GM10266 (cell line): ENCODE data around the gene SYF2.
"Not testable (repeated sequence)": the region's sequence is repeated elsewhere in the genome, so short reads cannot be mapped to it uniquely, and the experiment has no call there.

Experiments used
- DNase-seq: peaks from one replicate; pipeline ENCODE4 v3.0.0; 2012; ENCODE audit errors: extremely low spot score
- TF ChIP-seq, protein P1 (sequence below): IDR thresholded peaks from 2 replicates; pipeline ENCODE4 v1.5.1; 2012; ENCODE audit warnings: mild to moderate bottlenecking, low read depth; ENCODE audit not compliant: control insufficient read depth, insufficient read depth; ENCODE audit errors: missing control alignments

SYF2 gene

DNA sequence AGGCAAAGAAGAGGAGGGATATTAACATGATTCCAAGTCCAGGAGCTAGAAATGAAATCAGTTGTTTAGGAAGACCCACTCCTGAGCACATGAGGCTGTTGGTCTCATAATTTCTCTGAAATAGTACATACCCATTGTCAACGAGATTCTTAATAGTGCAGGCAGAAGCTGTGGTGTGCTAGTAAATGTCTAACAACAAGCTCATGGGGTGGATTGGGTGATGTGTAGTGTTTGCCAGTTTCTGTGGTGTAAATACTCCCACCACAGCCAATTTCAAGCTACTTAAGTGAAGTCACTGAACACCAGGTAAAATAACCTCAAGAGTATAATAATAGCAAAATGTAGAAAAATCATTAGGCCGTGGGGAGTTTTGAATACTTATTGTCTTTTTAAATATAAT is 42.0 kb downstream of the SYF2 start:
- DNase-seq, result no peak
- TF ChIP-seq, protein P1, sequence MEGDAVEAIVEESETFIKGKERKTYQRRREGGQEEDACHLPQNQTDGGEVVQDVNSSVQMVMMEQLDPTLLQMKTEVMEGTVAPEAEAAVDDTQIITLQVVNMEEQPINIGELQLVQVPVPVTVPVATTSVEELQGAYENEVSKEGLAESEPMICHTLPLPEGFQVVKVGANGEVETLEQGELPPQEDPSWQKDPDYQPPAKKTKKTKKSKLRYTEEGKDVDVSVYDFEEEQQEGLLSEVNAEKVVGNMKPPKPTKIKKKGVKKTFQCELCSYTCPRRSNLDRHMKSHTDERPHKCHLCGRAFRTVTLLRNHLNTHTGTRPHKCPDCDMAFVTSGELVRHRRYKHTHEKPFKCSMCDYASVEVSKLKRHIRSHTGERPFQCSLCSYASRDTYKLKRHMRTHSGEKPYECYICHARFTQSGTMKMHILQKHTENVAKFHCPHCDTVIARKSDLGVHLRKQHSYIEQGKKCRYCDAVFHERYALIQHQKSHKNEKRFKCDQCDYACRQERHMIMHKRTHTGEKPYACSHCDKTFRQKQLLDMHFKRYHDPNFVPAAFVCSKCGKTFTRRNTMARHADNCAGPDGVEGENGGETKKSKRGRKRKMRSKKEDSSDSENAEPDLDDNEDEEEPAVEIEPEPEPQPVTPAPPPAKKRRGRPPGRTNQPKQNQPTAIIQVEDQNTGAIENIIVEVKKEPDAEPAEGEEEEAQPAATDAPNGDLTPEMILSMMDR, result no peak

DNA sequence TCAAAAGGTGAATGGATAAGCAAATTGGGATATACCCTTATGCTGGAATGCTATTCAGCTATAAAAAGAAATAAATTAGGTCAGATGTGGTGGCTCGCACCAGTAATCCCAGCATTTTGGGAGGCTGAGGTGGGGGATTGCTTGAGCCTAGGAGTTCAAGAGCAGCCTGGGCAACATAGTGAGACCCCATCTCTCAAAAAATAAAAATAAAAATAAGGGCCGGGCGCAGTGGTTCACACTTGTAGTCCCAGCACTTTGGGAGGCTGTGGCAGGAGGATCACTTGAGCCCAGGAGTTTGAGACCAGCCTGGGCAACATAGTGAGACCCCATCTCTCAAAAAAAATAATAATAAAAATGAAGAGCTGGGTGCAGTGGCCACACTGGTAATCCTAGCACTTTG is 44.4 kb downstream of the SYF2 start:
- DNase-seq, result not testable (repeated sequence)

DNA sequence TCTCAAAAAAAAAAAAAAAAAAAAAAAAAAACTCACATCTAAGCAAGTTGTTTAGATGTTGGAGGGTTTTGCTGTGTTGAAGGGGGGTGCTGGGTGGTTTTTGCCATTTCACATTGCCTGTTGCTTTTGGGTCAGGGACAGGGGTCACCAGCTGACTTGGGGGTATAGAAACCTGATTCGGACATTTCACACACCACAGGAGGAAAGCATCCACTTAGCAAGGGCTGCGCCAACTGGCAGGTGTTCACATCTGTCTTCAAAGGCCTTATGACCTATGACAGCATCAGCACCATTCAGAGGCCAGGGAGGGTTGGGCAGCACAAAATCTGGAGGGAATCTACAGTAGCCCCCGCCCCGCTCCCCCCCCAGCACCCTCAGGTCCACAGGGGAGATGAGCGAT is 45.2 kb downstream of the SYF2 start:
- TF ChIP-seq, protein P1, result no peak
- DNase-seq, result no peak

DNA sequence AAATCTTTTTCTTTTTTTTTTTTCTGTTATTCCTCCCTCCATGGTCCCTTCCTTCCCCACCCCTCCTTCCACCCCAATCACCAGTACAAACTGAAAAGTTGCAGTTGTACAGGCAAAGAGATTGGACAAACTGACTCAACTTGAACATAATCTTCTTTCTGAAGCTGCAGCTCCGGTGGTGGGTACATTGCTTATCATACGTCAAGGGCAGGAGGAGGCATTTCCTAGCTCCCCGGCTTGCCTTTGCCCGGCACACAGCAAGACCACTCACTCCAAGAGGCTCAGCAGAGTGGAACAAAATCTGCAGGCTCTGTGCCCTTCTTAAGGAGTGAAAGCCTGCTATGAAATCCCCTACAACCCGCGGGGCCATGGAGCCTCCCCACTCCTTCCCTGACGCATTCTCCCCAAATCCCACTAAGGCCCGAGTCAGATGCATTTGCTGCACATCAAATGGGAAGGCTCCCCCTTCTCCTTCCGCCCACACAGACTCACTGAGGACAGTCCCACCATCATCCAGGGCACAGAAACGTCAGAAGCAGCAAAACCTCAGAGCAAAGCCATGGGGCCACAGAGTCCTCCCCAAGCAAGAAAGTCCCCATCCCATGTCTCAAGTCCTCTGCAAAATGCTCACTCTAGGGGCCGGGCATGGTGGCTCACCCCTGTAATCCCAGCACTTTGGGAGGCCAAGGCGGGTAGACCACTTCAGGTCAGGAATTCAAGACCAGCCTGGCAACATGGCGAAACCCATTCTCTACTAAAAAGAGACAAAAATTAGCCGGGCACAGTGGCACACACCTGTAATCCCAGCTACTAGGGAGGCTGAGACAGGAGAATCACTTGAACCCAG is 45.9 kb downstream of the SYF2 start:
- DNase-seq, result no peak
- TF ChIP-seq, protein P1, result no peak

DNA sequence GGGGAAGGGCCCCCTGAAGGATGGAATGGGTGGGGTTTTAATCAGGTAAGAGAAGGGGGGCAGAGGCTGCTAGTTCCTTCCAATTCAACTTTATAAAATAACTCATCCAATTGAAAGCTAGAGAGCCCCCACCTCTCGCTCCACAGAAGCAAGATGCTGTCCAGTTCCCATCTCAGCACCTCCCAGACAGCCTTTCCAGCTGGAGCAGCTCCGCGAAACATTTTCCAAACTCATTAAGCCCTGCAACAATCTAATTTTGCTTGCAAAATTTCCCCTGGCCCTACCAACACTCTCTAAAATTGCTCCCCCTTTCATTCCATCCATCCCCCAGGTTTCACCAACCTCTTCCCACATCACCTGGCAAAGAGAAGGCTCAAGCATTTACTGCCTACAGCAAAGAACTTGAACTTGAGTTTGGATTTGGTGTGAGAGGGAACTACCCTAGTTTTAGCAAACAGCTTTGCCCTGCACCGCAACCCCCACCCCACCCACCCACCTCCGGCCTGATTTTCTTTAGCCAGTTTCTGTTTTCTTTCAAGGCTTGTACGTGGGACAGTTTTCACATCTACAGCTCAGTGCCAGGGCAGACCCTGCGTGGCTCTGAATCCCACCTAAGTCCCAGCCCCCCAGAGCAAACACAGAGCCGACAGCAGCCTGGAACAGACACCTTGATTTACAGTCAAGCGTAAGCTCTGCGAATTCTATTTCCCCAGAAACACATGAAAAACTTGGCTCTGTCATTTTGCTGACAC is 46.7 kb downstream of the SYF2 start:
- TF ChIP-seq, protein P1, result no peak
- no peak for DNase-seq

DNA sequence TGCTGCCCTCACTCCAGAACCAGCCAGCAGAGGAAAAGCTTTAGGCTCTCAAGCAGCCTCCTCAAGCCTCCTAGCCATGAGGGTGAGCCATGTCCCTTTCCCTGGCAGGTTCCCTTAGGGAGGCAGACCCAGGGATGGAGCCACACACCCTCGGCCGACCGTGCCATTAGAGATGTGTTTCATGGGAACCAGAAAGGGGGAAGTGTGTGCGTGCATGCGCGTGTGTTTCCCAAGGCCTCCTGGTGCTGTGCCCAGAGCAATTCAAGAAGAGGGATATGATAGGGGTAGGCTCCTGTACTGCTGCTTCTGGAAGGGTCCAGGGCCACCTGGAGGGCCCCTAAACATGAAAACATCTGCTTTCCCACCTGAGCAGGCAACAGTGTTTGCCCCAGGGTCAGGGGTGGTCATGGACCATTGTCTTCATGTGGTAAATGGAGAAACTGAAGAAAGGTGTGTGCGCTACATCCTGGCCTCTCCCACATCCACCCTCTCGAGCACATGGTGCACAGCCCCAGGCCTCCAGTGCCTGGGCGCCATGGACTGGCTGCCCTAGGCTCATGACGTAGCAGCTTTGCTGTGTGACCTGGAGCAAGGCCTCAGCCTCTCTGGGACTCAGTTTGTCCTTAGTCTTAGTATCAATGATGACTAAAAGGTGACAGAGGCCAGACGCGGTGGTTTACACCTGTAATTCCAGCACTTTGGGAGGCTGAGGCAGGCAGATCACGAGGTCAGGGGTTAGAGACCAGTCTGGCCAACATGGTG is 48.1 kb downstream of the SYF2 start:
- no peak for DNase-seq

More for the DNA sequence above, 48.1 kb downstream of the SYF2 start:
- TF ChIP-seq, protein P1, result no peak
